GM12878 (cell line): ENCODE results near the gene ATAD5. TPM values are rescaled to one million over a fixed set of nuclear protein-coding genes. Genes with fewer than 3 reads are reported as not detected.

ENCODE experiments used
- CREB1 ChIP-seq: IDR thresholded peaks from 2 replicates; pipeline ENCODE4 v1.6.1; 2012; ENCODE audit warnings: low read depth, mild to moderate bottlenecking, inconsistent platforms
- CREM ChIP-seq: IDR thresholded peaks from 2 replicates; pipeline ENCODE4 v1.6.1; 2014; ENCODE audit warnings: antibody characterized with exemption, low read depth
- E2F8 ChIP-seq: fragments of 450-650 bp; IDR thresholded peaks from 2 replicates; pipeline ENCODE4 v1.6.1; 2018; ENCODE audit warnings: mild to moderate bottlenecking, low read depth, moderate library complexity; ENCODE audit not compliant: partially characterized antibody
- ESRRA ChIP-seq: IDR thresholded peaks from 2 replicates; pipeline ENCODE4 v1.6.1; 2012; ENCODE audit warnings: mild to moderate bottlenecking, low read length, improper control_type of control experiment
- GABPA ChIP-seq: IDR thresholded peaks from 2 replicates; pipeline ENCODE4 v1.6.1; 2014; ENCODE audit warnings: antibody characterized with exemption, low read depth, mild to moderate bottlenecking, inconsistent platforms
- KLF5 ChIP-seq: fragments of 450-650 bp; IDR thresholded peaks from 2 replicates; pipeline ENCODE4 v1.6.1; 2014; ENCODE audit warnings: mild to moderate bottlenecking; ENCODE audit not compliant: partially characterized antibody
- NFIC ChIP-seq: IDR thresholded peaks from 2 replicates; pipeline ENCODE4 v1.6.1; 2012; ENCODE audit warnings: low read depth, mild to moderate bottlenecking, inconsistent platforms, low read length, moderate library complexity
- NFYA ChIP-seq: IDR thresholded peaks from 2 replicates; pipeline ENCODE4 v1.6.1; 2011; ENCODE audit warnings: low read depth, mild to moderate bottlenecking, low read length, improper control_type of control experiment, borderline replicate concordance
- NFYB ChIP-seq: IDR thresholded peaks from 2 replicates; pipeline ENCODE4 v1.6.1; 2011; ENCODE audit warnings: low read depth, mild to moderate bottlenecking, low read length, improper control_type of control experiment, moderate library complexity; ENCODE audit not compliant: insufficient read depth
- NKRF ChIP-seq: fragments of 450-650 bp; conservative IDR thresholded peaks from 2 replicates; pipeline ENCODE4 v1.6.1; 2017; ENCODE audit warnings: mild to moderate bottlenecking, moderate library complexity
- POLR2AphosphoS5 ChIP-seq: IDR thresholded peaks from 2 replicates; pipeline ENCODE4 v1.6.1; 2011; ENCODE audit warnings: mild to moderate bottlenecking, low read length, inconsistent platforms
- RBBP5 ChIP-seq: fragments of 200-600 bp; sonication (generic); conservative IDR thresholded peaks from 2 replicates; pipeline ENCODE4 v1.6.1; 2016
- RCOR1 ChIP-seq: conservative IDR thresholded peaks from 2 replicates; pipeline ENCODE4 v1.6.1; 2012; ENCODE audit warnings: low read depth, low read length, improper control_type of control experiment
- RUNX3 ChIP-seq: IDR thresholded peaks from 2 replicates; pipeline ENCODE4 v1.6.1; 2012; ENCODE audit warnings: low read length, inconsistent platforms
- SIN3A ChIP-seq: IDR thresholded peaks from 2 replicates; pipeline ENCODE4 v1.6.1; 2012; ENCODE audit warnings: low read depth, low read length, improper control_type of control experiment
- SPI1 ChIP-seq: IDR thresholded peaks from 2 replicates; pipeline ENCODE4 v1.6.1; 2011; ENCODE audit warnings: low read depth, mild to moderate bottlenecking, low read length, moderate library complexity, borderline replicate concordance; ENCODE audit not compliant: insufficient read depth
- ZBTB40 ChIP-seq: fragments of 450-650 bp; IDR thresholded peaks from 2 replicates; pipeline ENCODE4 v1.6.1; 2016; ENCODE audit warnings: mild to moderate bottlenecking, moderate library complexity, borderline replicate concordance
- ZNF384 ChIP-seq: IDR thresholded peaks from 2 replicates; pipeline ENCODE4 v1.6.1; 2012; ENCODE audit warnings: low read depth, mild to moderate bottlenecking, low read length, improper control_type of control experiment, borderline replicate concordance
- polyA plus RNA-seq, 11 experiments: library from polyadenylated mRNA; depleted of rRNA in 4 of 11; unstranded in 6 of 11; stranded (reverse) in 5 of 11; fragments of >200 nt; fragmentation: Nextera tagmentation in 4 of 11; fragmentation: Illumina TruSeq in 1 of 11; extraction: Ambion mirVana in 4 of 11; extraction: Trizol in 1 of 11; gene quantifications; 1 replicate in 1 of 11; 2 replicates in 10 of 11; pipeline versions ENCODE4 v1.2.1 to v1.2.3, GENCODE V29; 2011 to 2016; ENCODE audit warnings: inconsistent platforms in 2 of 11, missing spikeins in 2 of 11, low read depth in 1 of 11
- total RNA-seq, 4 experiments: library from RNA; depleted of rRNA in 3 of 4; stranded (reverse); fragments of >200 nt in 3 of 4; fragmentation: Illumina TruSeq in 1 of 4; extraction: Trizol in 1 of 4; gene quantifications; 2 replicates each; pipeline versions ENCODE4 v1.2.1 to v1.2.3, GENCODE V29; 2013 to 2021

The ATAD5 gene
- total and polyA plus RNA-seq, 10 of the 15 experiments (the other 5 are each of a cell fraction or from before 2014, with no cell fraction given), result 3.8 to 19.7 (median 13.2) TPM

- TF ChIP-seq E2F8 (no peak), SIN3A (no peak), ZNF384 (peak; percentile 61), KLF5 (no peak), ESRRA (no peak), RBBP5 (peak; percentile 67; the same call in 1 of the 2 replicates), GABPA (0 out of 2 replicates have a peak, but pooled peaks have one; percentile 28), NFYA (no peak), NFIC (no peak; the same call in 1 of the 2 replicates), CREB1 (no peak), SPI1 (no peak), ZBTB40 (no peak), NKRF (no peak), RCOR1 (no peak), NFYB (0 out of 2 replicates have a peak, but pooled peaks have one; percentile 38), CREM (no peak), POLR2AphosphoS5 (no peak), RUNX3 (no peak)
Observed at GRCh38 chr17:30939051-30939689, 107.4 kb downstream of the ATAD5 start (continued).
